ENCODE measurements around the gene TMEM86B. TPM values are rescaled to one million over a fixed set of nuclear protein-coding genes. Genes with fewer than 3 reads are reported as not detected.

TMEM86B gene
- total RNA-seq, 4 donors from 2014 or later: 1.7 to 3.8 (median 1.8) TPM; not detected in 1

GRCh38 chr19:55250262-55251036, 21.9 kb upstream of the TMEM86B start:
- no peak overlapping the region for H3K27ac ChIP-seq

GRCh38 chr19:55249841-55250240, 21.3 kb upstream of the TMEM86B start:
- no peak for TF ChIP-seq POLR2AphosphoS5 (IDR thresholded peaks at IDR 0.05)
- no peak for TF ChIP-seq EP300 (IDR thresholded peaks at IDR 0.05)
- TF ChIP-seq POLR2A (IDR thresholded peaks at IDR 0.05): no peak
- no peak for TF ChIP-seq CTCF (IDR thresholded peaks at IDR 0.05)
- no peak for ATAC-seq
- no peak overlapping the region for H3K27ac ChIP-seq
- peaks cover 0 to 78% (median 23%) of the 10 kb centered on the region in 3 donors for H3K4me1 ChIP-seq
- peaks cover 0 to 38% of the 10 kb centered on the region in 2 donors for H3K36me3 ChIP-seq
- no peaks in the 10 kb centered on the region for H3K9me3 ChIP-seq
- 87% methylated on average over 6 of the region's 11 CpGs; no CpG with 5 or more reads in 1 of the 2 donors for WGBS, 2 donors (ENCODE audit: low coverage in 1 of 2)
- no peak overlapping the region for H3K4me3 ChIP-seq
- no peaks in the 10 kb centered on the region for H3K27me3 ChIP-seq

More at GRCh38 chr19:55250262-55251036, 21.9 kb upstream of the TMEM86B start:
- no peaks in the 10 kb centered on the region for H3K27me3 ChIP-seq
- no peak for ATAC-seq
- H3K4me3 ChIP-seq: no peak overlapping the region
- H3K36me3 ChIP-seq: peaks cover 0 to 32% of the 10 kb centered on the region in 2 donors
- peaks cover 0 to 84% (median 29%) of the 10 kb centered on the region in 3 donors for H3K4me1 ChIP-seq
- TF ChIP-seq POLR2AphosphoS5 (IDR thresholded peaks at IDR 0.05) (no peak), POLR2A (IDR thresholded peaks at IDR 0.05) (no peak), EP300 (IDR thresholded peaks at IDR 0.05) (no peak), CTCF (IDR thresholded peaks at IDR 0.05) (no peak)
- 87 to 100% methylated on average over 1 to 8 of the region's 18 CpGs for WGBS, 2 donors (ENCODE audit: low coverage in 1 of 2)
- no peaks in the 10 kb centered on the region for H3K9me3 ChIP-seq

GRCh38 chr19:55248704-55249103, 20.1 kb upstream of the TMEM86B start:
- Histone ChIP-seq H3K4me3 (no peak overlapping the region), H3K9me3 (no peaks in the 10 kb centered on the region), H3K36me3 (peaks cover 0 to 50% of the 10 kb centered on the region in 2 donors), H3K4me1 (peaks cover 0 to 67% (median 16%) of the 10 kb centered on the region in 3 donors), H3K27ac (no peak overlapping the region), H3K27me3 (no peaks in the 10 kb centered on the region)
- 84% methylated on average over 5 of the region's 9 CpGs; no CpG with 5 or more reads in 1 of the 2 donors for WGBS, 2 donors (ENCODE audit: low coverage in 1 of 2)
- ATAC-seq: no peak
- TF ChIP-seq CTCF (IDR thresholded peaks at IDR 0.05) (no peak), POLR2A (IDR thresholded peaks at IDR 0.05) (no peak), POLR2AphosphoS5 (IDR thresholded peaks at IDR 0.05) (no peak), EP300 (IDR thresholded peaks at IDR 0.05) (no peak)

GRCh38 chr19:55248166-55248675, 19.7 kb upstream of the TMEM86B start:
- no peaks in the 10 kb centered on the region for H3K27me3 ChIP-seq
- peaks cover 0 to 52% of the 10 kb centered on the region in 2 donors for H3K36me3 ChIP-seq
- H3K4me3 ChIP-seq: no peak overlapping the region
- peaks cover 0 to 62% (median 16%) of the 10 kb centered on the region in 3 donors for H3K4me1 ChIP-seq
- TF ChIP-seq EP300 (IDR thresholded peaks at IDR 0.05) (no peak), CTCF (IDR thresholded peaks at IDR 0.05) (no peak), POLR2A (IDR thresholded peaks at IDR 0.05) (no peak), POLR2AphosphoS5 (IDR thresholded peaks at IDR 0.05) (no peak)
- H3K9me3 ChIP-seq: no peaks in the 10 kb centered on the region
- ATAC-seq: no peak
- WGBS, 2 donors (ENCODE audit: low coverage in 1 of 2): 61 to 67% methylated on average over 2 to 3 of the region's 10 CpGs
- no peak overlapping the region for H3K27ac ChIP-seq
